HepG2 (cell line): ENCODE data around the gene NECAP2. TPM values are rescaled to one million over a fixed set of nuclear protein-coding genes. Genes with fewer than 3 reads are reported as not detected.

Experiments used
- ASH2L ChIP-seq: fragments of 300-600, 200-600 bp; sonication (generic); IDR thresholded peaks from 2 replicates; pipeline ENCODE4 v1.7.0; 2017; ENCODE audit warnings: low read depth, mild to moderate bottlenecking, moderate library complexity, mixed read lengths, low read length; ENCODE audit not compliant: insufficient read length
- CENPX ChIP-seq: sonication (generic); formaldehyde crosslinking; IDR thresholded peaks from 2 replicates; pipeline ENCODE4 v1.9.0; 2021; ENCODE audit warnings: mild to moderate bottlenecking, missing genetic modification reagents, moderate library complexity
- ELF3 ChIP-seq: IDR thresholded peaks from 2 replicates; pipeline ENCODE4 v1.6.1; 2016; ENCODE audit warnings: missing genetic modification reagents, missing compliant biosample characterization
- HIVEP1 ChIP-seq: sonication (generic); formaldehyde crosslinking; IDR thresholded peaks from 2 replicates; pipeline ENCODE4 v1.4.0; 2020; ENCODE audit warnings: mild to moderate bottlenecking, missing genetic modification reagents
- MAZ ChIP-seq, 2 experiments: sonication (generic) in 1 of 2; formaldehyde crosslinking in 1 of 2; IDR thresholded peaks; 2 replicates each; pipeline versions ENCODE4 v1.5.0 to v1.6.1; 2012 to 2020; ENCODE audit warnings: low read depth in 2 of 2, mild to moderate bottlenecking in 2 of 2, borderline replicate concordance in 1 of 2, improper control_type of control experiment in 1 of 2, low read length in 1 of 2, missing genetic modification reagents in 1 of 2, moderate library complexity in 1 of 2
- MBD4 ChIP-seq: IDR thresholded peaks from 2 replicates; pipeline ENCODE4 v1.6.1; 2012; ENCODE audit warnings: low read length, inconsistent platforms, borderline replicate concordance
- PCBP1 ChIP-seq: fragments of 200-400 bp; formaldehyde crosslinking; IDR thresholded peaks from 2 replicates; pipeline ENCODE4 v1.6.1; 2017; ENCODE audit warnings: mild to moderate bottlenecking, low read depth, low read length, borderline replicate concordance
- RNF219 ChIP-seq: sonication (generic); formaldehyde crosslinking; IDR thresholded peaks from 2 replicates; pipeline ENCODE4 v1.5.0; 2020; ENCODE audit warnings: mild to moderate bottlenecking, missing genetic modification reagents
- TFAP4 ChIP-seq: sonication (generic); IDR thresholded peaks from 2 replicates; pipeline ENCODE4 v1.6.1; 2016; ENCODE audit warnings: low read depth, borderline replicate concordance
- ZIK1 ChIP-seq: sonication (generic); formaldehyde crosslinking; IDR thresholded peaks from 2 replicates; pipeline ENCODE4 v1.5.0; 2020; ENCODE audit warnings: mild to moderate bottlenecking, low read depth, missing genetic modification reagents, borderline replicate concordance
- ZKSCAN1 ChIP-seq: fragments of 150-350 bp; IDR thresholded peaks from 2 replicates; pipeline ENCODE4 v1.6.1; 2014; ENCODE audit warnings: low read length
- ZNF496 ChIP-seq: sonication (generic); formaldehyde crosslinking; IDR thresholded peaks from 2 replicates; pipeline ENCODE4 v1.8.1; 2023; ENCODE audit warnings: mild to moderate bottlenecking, moderate library complexity, missing genetic modification reagents; ENCODE audit not compliant: insufficient replicate concordance
- ZNF691 ChIP-seq: sonication (generic); formaldehyde crosslinking; IDR thresholded peaks from 2 replicates; pipeline ENCODE4 v1.4.0; 2020; ENCODE audit warnings: missing genetic modification reagents, low read depth, mild to moderate bottlenecking, borderline replicate concordance
- ZNF713 ChIP-seq: sonication (generic); formaldehyde crosslinking; IDR thresholded peaks from 2 replicates; pipeline ENCODE4 v1.4.0; 2020; ENCODE audit warnings: mild to moderate bottlenecking, missing genetic modification reagents
- ZZZ3 ChIP-seq: sonication (generic); formaldehyde crosslinking; IDR thresholded peaks from 2 replicates; pipeline ENCODE4 v1.4.0; 2020; ENCODE audit warnings: missing genetic modification reagents, mild to moderate bottlenecking, borderline replicate concordance
- polyA plus RNA-seq, 8 experiments: library from polyadenylated mRNA; depleted of rRNA in 3 of 8; stranded (reverse) in 7 of 8; unstranded in 1 of 8; fragments of >200 nt; fragmentation: Illumina TruSeq in 4 of 8; extraction: Trizol in 4 of 8; gene quantifications; 2 replicates each; pipeline versions ENCODE4 v1.2.1 to v1.2.3, GENCODE V29; 2011 to 2016; ENCODE audit warnings: low read depth in 4 of 8, missing spikeins in 1 of 8, mixed read lengths in 1 of 8; ENCODE audit not compliant: insufficient read depth in 1 of 8
- total RNA-seq, 5 experiments: library from RNA; depleted of rRNA; stranded (reverse); fragments of >200 nt; fragmentation: Illumina TruSeq; extraction: Trizol; gene quantifications; 2 replicates each; pipeline ENCODE4 v1.2.3, GENCODE V29; 2016; ENCODE audit warnings: low read depth in 1 of 5
- TF ChIP-seq, protein P1 (sequence below): sonication (generic); formaldehyde crosslinking; IDR thresholded peaks from 2 replicates; pipeline ENCODE4 v1.8.0; 2022; ENCODE audit warnings: low read depth, missing genetic modification reagents
- TF ChIP-seq, protein P2 (sequence below): sonication (generic); formaldehyde crosslinking; IDR thresholded peaks from 2 replicates; pipeline ENCODE4 v1.4.0; 2020; ENCODE audit warnings: mild to moderate bottlenecking, missing genetic modification reagents
- TF ChIP-seq, protein P3 (sequence below): IDR thresholded peaks from 2 replicates; pipeline ENCODE4 v1.6.1; 2012; ENCODE audit warnings: low read depth, low read length, improper control_type of control experiment

Gene NECAP2
- total and polyA plus RNA-seq, 2 of the 13 experiments (the other 11 are each of a cell fraction or from before 2014, with no cell fraction given): 38.5 to 52.3 TPM

DNA sequence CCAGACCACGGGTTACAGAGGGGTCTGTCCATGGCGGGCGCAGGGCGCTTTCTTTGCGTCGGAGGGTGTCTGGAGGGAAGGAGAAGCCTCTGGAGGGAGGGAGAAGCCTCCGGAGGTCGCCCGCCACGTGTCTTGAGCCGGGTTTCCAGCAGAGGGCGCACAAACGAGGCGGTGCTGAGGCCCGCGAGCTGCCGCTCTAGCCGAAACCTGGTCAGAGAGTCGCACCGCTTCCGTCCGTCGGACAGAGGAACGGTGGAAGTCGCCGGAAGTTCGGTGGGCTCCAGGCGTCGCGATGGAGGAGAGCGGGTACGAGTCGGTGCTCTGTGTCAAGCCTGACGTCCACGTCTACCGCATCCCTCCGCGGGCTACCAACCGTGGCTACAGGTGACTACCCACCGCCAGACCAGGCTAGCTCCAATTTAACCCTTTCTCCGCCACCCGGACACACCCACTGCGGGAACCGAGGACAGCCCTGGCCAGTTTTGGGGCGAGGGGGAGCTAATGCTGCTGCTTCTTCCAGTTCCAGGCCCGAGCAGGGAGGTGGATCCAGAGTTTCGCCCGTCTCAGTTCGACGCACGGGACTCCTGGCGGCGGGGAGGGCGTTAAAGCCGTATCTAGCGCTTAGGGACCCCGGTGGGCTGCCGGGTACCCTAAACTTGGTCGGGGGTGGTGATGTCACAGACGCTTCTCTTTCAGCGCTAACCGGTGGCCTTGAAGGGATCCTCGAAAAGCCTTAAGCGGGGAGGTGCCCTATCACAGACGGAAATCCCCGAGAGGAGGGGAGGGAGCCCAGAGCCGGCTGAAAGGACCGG is at the start of gene NECAP2 (continued):
- TF ChIP-seq ZNF691 (CRISPR knock-in tag) (peak; percentile 96), ZIK1 (peak; percentile 77; the same call in 1 of the 2 replicates), ELF3 (CRISPR knock-in tag) (peak; percentile 85), CENPX (CRISPR knock-in tag) (no peak), ZNF496 (CRISPR knock-in tag) (no peak), TFAP4 (peak; percentile 40; the same call in 1 of the 2 replicates), RNF219 (CRISPR knock-in tag) (no peak), ZKSCAN1 (no peak), MAZ (IDR thresholded peaks at IDR 0.05; ENCODE audit: borderline replicate concordance, low read depth, low read length) (0 out of 2 replicates have a peak, but pooled peaks have one; percentile 29), MAZ (CRISPR knock-in tag; IDR thresholded peaks at IDR 0.05; ENCODE audit: low read depth) (peak; percentile 90), HIVEP1 (CRISPR knock-in tag) (no peak), MBD4 (no peak), PCBP1 (peak; percentile 52; the same call in 1 of the 2 replicates), ZZZ3 (CRISPR knock-in tag) (peak; percentile 93; the same call in 1 of the 2 replicates), ASH2L (peak; percentile 86), ZNF713 (CRISPR knock-in tag) (0 out of 2 replicates have a peak, but pooled peaks have one; percentile 39)
- TF ChIP-seq, protein P1, sequence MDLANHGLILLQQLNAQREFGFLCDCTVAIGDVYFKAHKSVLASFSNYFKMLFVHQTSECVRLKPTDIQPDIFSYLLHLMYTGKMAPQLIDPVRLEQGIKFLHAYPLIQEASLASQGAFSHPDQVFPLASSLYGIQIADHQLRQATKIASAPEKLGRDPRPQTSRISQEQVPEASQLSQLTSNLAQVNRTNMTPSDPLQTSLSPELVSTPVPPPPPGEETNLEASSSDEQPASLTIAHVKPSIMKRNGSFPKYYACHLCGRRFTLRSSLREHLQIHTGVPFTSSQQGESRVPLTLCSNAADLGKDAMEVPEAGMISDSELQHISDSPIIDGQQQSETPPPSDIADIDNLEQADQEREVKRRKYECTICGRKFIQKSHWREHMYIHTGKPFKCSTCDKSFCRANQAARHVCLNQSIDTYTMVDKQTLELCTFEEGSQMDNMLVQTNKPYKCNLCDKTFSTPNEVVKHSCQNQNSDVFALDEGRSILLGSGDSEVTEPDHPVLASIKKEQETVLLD (CRISPR knock-in tag): peak; percentile 46
- TF ChIP-seq, protein P2, sequence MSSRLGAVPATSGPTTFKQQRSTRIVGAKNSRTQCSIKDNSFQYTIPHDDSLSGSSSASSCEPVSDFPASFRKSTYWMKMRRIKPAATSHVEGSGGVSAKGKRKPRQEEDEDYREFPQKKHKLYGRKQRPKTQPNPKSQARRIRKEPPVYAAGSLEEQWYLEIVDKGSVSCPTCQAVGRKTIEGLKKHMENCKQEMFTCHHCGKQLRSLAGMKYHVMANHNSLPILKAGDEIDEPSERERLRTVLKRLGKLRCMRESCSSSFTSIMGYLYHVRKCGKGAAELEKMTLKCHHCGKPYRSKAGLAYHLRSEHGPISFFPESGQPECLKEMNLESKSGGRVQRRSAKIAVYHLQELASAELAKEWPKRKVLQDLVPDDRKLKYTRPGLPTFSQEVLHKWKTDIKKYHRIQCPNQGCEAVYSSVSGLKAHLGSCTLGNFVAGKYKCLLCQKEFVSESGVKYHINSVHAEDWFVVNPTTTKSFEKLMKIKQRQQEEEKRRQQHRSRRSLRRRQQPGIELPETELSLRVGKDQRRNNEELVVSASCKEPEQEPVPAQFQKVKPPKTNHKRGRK (CRISPR knock-in tag): no peak
- TF ChIP-seq, protein P3, sequence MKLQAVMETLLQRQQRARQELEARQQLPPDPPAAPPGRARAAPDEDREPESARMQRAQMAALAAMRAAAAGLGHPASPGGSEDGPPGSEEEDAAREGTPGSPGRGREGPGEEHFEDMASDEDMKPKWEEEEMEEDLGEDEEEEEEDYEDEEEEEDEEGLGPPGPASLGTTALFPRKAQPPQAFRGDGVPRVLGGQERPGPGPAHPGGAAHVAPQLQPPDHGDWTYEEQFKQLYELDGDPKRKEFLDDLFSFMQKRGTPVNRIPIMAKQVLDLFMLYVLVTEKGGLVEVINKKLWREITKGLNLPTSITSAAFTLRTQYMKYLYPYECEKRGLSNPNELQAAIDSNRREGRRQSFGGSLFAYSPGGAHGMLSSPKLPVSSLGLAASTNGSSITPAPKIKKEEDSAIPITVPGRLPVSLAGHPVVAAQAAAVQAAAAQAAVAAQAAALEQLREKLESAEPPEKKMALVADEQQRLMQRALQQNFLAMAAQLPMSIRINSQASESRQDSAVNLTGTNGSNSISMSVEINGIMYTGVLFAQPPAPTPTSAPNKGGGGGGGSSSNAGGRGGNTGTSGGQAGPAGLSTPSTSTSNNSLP: no peak
